Type B pancreatic cell (in vitro differentiated cells): ENCODE results near the gene GINS1. TPM values are rescaled to one million over a fixed set of nuclear protein-coding genes. Genes with fewer than 3 reads are reported as not detected.

ENCODE experiments used
- DNase-seq: peaks from one replicate; pipeline ENCODE4 v3.0.0; 2021; ENCODE audit warnings: mixed read lengths; ENCODE audit not compliant: unreplicated experiment; ENCODE audit errors: extremely low spot score
- H3K27ac Mint-ChIP-seq: 2 replicates; pipeline ENCODE4 v1.8.0; 2021; ENCODE audit warnings: mild to moderate bottlenecking, mixed read lengths
- H3K27me3 Mint-ChIP-seq: 2 replicates; pipeline ENCODE4 v1.8.0; 2021; ENCODE audit warnings: mixed read lengths
- H3K36me3 Mint-ChIP-seq: 2 replicates; pipeline ENCODE4 v1.8.0; 2021; ENCODE audit warnings: mixed read lengths
- H3K4me1 Mint-ChIP-seq: one replicate; pipeline ENCODE4 v1.8.0; 2021; ENCODE audit warnings: mixed read lengths; ENCODE audit not compliant: unreplicated experiment
- H3K4me3 Mint-ChIP-seq: 2 replicates; pipeline ENCODE4 v1.8.0; 2021; ENCODE audit warnings: mild to moderate bottlenecking, mixed read lengths
- H3K9me3 Mint-ChIP-seq: 2 replicates; pipeline ENCODE4 v1.8.0; 2021; ENCODE audit warnings: mixed read lengths
- CTCF ChIP-seq: fragments of 200-600 bp; sonication (generic); conservative IDR thresholded peaks from 2 replicates; pipeline ENCODE4 v1.5.0; 2021; ENCODE audit warnings: antibody characterized with exemption, mild to moderate bottlenecking
- total RNA-seq: library from RNA; stranded (reverse); gene quantifications from 2 replicates; pipeline ENCODE4 v1.2.1, GENCODE V29; 2021; ENCODE audit warnings: low replicate concordance

The GINS1 gene
- total RNA-seq, 1 donor from 2014 or later, result 30.2 TPM

- TF ChIP-seq CTCF, result no peak
- no peak for DNase-seq
- Mint-ChIP-seq H3K9me3 (peaks cover 16% of the 10 kb centered on the region), H3K27me3 (no peaks in the 10 kb centered on the region), H3K36me3 (peaks cover 4% of the 10 kb centered on the region), H3K4me3 (no peak overlapping the region), H3K4me1 (peaks cover 21% of the 10 kb centered on the region), H3K27ac (no peak overlapping the region)
Measured at GRCh38 chr20:25402583-25402982, 4.9 kb upstream of the GINS1 start.

- H3K4me1 Mint-ChIP-seq, result peaks cover 17% of the 10 kb centered on the region
- DNase-seq, result peak; percentile 4
- no peak for TF ChIP-seq CTCF
- H3K36me3 Mint-ChIP-seq, result peaks cover 5% of the 10 kb centered on the region
- H3K27me3 Mint-ChIP-seq, result no peaks in the 10 kb centered on the region
- peak overlapping the region; percentile 93 for H3K27ac Mint-ChIP-seq
- peaks cover 11% of the 10 kb centered on the region for H3K9me3 Mint-ChIP-seq
- peak overlapping the region; percentile 95 for H3K4me3 Mint-ChIP-seq
Measured at GRCh38 chr20:25408170-25408547, 686 bp downstream of the GINS1 start.

GRCh38 chr20:25408890-25409289 lies 1.4 kb downstream of the GINS1 start:
- H3K27ac Mint-ChIP-seq, result peak overlapping the region; percentile 5
- H3K4me3 Mint-ChIP-seq, result peak overlapping the region; percentile 95
- peaks cover 6% of the 10 kb centered on the region for H3K9me3 Mint-ChIP-seq
- TF ChIP-seq CTCF, result no peak
- peaks cover 17% of the 10 kb centered on the region for H3K4me1 Mint-ChIP-seq
- DNase-seq, result peak; percentile 20
- H3K36me3 Mint-ChIP-seq, result peaks cover 8% of the 10 kb centered on the region
- H3K27me3 Mint-ChIP-seq, result no peaks in the 10 kb centered on the region

- no peak overlapping the region for H3K4me3 Mint-ChIP-seq
- no peak for TF ChIP-seq CTCF
- no peak for DNase-seq
- no peak overlapping the region for H3K27ac Mint-ChIP-seq
- H3K4me1 Mint-ChIP-seq, result no peaks in the 10 kb centered on the region
- H3K36me3 Mint-ChIP-seq, result no peaks in the 10 kb centered on the region
- no peaks in the 10 kb centered on the region for H3K27me3 Mint-ChIP-seq
- no peaks in the 10 kb centered on the region for H3K9me3 Mint-ChIP-seq
Measured at GRCh38 chr20:25418776-25419175, 11.3 kb downstream of the GINS1 start.

- no peaks in the 10 kb centered on the region for H3K27me3 Mint-ChIP-seq
- TF ChIP-seq CTCF, result no peak
- H3K4me1 Mint-ChIP-seq, result no peaks in the 10 kb centered on the region
- DNase-seq, result no peak
- H3K4me3 Mint-ChIP-seq, result no peak overlapping the region
- H3K9me3 Mint-ChIP-seq, result no peaks in the 10 kb centered on the region
- no peak overlapping the region for H3K27ac Mint-ChIP-seq
- peaks cover 12% of the 10 kb centered on the region for H3K36me3 Mint-ChIP-seq
Measured at GRCh38 chr20:25421102-25421501, 13.6 kb downstream of the GINS1 start.

- no peak overlapping the region for H3K4me3 Mint-ChIP-seq
- no peaks in the 10 kb centered on the region for H3K4me1 Mint-ChIP-seq
- H3K27ac Mint-ChIP-seq, result no peak overlapping the region
- TF ChIP-seq CTCF, result no peak
- peaks cover 13% of the 10 kb centered on the region for H3K36me3 Mint-ChIP-seq
- H3K9me3 Mint-ChIP-seq, result no peaks in the 10 kb centered on the region
- no peak for DNase-seq
- H3K27me3 Mint-ChIP-seq, result no peaks in the 10 kb centered on the region
Measured at GRCh38 chr20:25422032-25422431, 14.6 kb downstream of the GINS1 start.
